ENCODE results near the gene PACSIN3. TPM values are rescaled to one million over a fixed set of nuclear protein-coding genes. Genes with fewer than 3 reads are reported as not detected.
A peak's percentile ranks its signal among the peaks of the same experiment; 100 is the strongest.

The PACSIN3 gene
- polyA plus RNA-seq, 2 of the 4 experiments (the other 2 are of a cell fraction), result 16.5 to 35.3 TPM

DNA sequence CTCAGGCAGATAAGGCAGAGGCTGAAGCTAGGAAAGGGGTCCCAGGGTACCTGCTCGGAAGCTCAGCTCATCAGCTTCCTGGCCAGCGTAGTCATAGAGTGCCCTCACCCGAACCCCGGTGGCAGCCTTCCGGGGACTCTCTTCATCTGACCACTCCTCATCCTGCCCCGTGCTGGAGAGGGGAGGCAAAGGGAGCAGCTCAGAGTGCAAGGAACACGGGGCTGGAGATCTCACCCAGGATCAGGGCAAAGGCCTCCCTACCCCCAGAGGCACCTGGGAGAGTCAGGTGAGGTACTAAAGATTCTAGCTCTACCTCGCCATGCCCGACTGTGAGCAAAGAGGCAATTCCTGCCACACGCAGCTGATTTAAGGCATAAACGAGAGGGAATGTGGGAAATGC is 7.9 kb downstream of the PACSIN3 start:
- 81% methylated on average over 11 of the region's 11 CpGs for WGBS (ENCODE audit: missing lambda C conversion rate)
- peak overlapping the region in 1 of 2 experiments; percentile 94; a peak in 2 of 6 replicates for H3K27ac ChIP-seq
- TF ChIP-seq BHLHE40 (IDR thresholded peaks at IDR 0.05; ENCODE audit: low read depth, low read length) (no peak), ESRRA (IDR thresholded peaks at IDR 0.05; ENCODE audit: borderline replicate concordance, low read length) (no peak), NR3C1 (IDR thresholded peaks at IDR 0.05) (no peak), HOXB5 (CRISPR knock-in tag; IDR thresholded peaks at IDR 0.05) (no peak), CBX8 (IDR thresholded peaks at IDR 0.05) (no peak), CTCF (IDR thresholded peaks at IDR 0.05) (no peak), GATA3 (IDR thresholded peaks at IDR 0.05; ENCODE audit: borderline replicate concordance) (no peak), ZSCAN20 (CRISPR knock-in tag; IDR thresholded peaks at IDR 0.05) (no peak), FOSB (CRISPR knock-in tag; IDR thresholded peaks at IDR 0.05) (no peak), RNF2 (IDR thresholded peaks at IDR 0.05; ENCODE audit: borderline replicate concordance, low read depth) (no peak), TP53 (CRISPR knock-in tag; IDR thresholded peaks at IDR 0.05) (no peak), KDM1A (IDR thresholded peaks at IDR 0.05; ENCODE audit: low read depth) (no peak), PBX3 (IDR thresholded peaks at IDR 0.05) (no peak), HES2 (IDR thresholded peaks at IDR 0.05) (no peak), KDM5A (IDR thresholded peaks at IDR 0.05) (no peak), MAX (IDR thresholded peaks at IDR 0.05) (no peak)
- TF ChIP-seq, protein P1, sequence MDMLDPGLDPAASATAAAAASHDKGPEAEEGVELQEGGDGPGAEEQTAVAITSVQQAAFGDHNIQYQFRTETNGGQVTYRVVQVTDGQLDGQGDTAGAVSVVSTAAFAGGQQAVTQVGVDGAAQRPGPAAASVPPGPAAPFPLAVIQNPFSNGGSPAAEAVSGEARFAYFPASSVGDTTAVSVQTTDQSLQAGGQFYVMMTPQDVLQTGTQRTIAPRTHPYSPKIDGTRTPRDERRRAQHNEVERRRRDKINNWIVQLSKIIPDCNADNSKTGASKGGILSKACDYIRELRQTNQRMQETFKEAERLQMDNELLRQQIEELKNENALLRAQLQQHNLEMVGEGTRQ (IDR thresholded peaks at IDR 0.05), result no peak
- no peak overlapping the region for H3K4me2 ChIP-seq
- no peak overlapping the region for H3K4me3 ChIP-seq
- no peak for ATAC-seq
- DNase-seq (ENCODE audit: low read depth in 1 of 2, low spot score in 1 of 2), result no peak
- ChIA-PET POLR2A (interaction anchor here (0.7 to 1.3 kb wide), 4 partner anchors 9 to 82 kb away, joined by 3 to 6 read pairs (median 4); no protein-coding TSS in a partner anchor), CTCF (interaction anchor here (0.8 to 10.8 kb wide), 29 partner anchors 10 to 267 kb away, joined by 3 to 173 read pairs (median 5); partner anchors contain the start of genes ACP2, DDB2, MADD and NR1H3)
- FAIRE-seq, result no peak
- no peaks in the 10 kb centered on the region for H3K9me3 ChIP-seq
- peaks cover 14% of the 10 kb centered on the region for H3K4me1 ChIP-seq

DNA sequence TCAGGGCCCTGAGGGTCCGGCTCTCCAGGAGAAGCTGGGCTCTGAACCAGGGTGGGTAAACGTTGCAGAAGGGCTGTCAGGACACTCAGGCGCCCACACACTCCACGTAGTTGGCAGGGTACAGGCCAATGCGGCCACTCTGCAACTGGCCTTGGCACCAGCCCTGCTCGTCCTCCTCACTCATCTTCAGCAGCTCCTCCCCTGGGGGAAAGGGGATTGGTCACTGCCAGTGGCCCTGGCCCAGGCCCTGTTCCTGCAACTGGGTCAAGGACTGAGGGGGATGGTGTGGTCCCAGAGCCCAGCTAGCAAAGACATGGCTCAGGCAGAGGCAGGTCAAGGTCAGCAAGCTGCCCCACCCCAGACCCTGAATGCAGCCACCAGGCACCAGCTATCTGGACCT is 8.4 kb downstream of the PACSIN3 start:
- H3K4me1 ChIP-seq, result peaks cover 14% of the 10 kb centered on the region
- DNase-seq (ENCODE audit: low read depth in 1 of 2, low spot score in 1 of 2) (no peak), FAIRE-seq (no peak), ATAC-seq (no peak; a peak in 1 of 6 replicates)
- CTCF ChIA-PET, result interaction anchor here (0.8 to 10.8 kb wide), 29 partner anchors 10 to 268 kb away, joined by 3 to 173 read pairs (median 5); partner anchors contain the start of genes ACP2, DDB2, NR1H3 and PACSIN3
- no peaks in the 10 kb centered on the region for H3K9me3 ChIP-seq
- TF ChIP-seq POLR2A (IDR thresholded peaks at IDR 0.05; ENCODE audit: low read length) (no peak), EHF (CRISPR knock-in tag; IDR thresholded peaks at IDR 0.05) (no peak), PHF8 (IDR thresholded peaks at IDR 0.05; ENCODE audit: borderline replicate concordance, low read depth) (no peak), RARB (CRISPR knock-in tag; IDR thresholded peaks at IDR 0.05) (no peak), RNF2 (IDR thresholded peaks at IDR 0.05; ENCODE audit: borderline replicate concordance, low read depth) (no peak), CTCF (IDR thresholded peaks at IDR 0.05) (no peak), FOXS1 (CRISPR knock-in tag; IDR thresholded peaks at IDR 0.05) (no peak), TFCP2L1 (CRISPR knock-in tag; IDR thresholded peaks at IDR 0.05) (no peak), ZSCAN20 (CRISPR knock-in tag; IDR thresholded peaks at IDR 0.05) (no peak), RAD21 (conservative IDR thresholded peaks at IDR 0.05 in 1 of 2, IDR thresholded peaks at IDR 0.05 in 1 of 2) (no peak), KDM1A (IDR thresholded peaks at IDR 0.05; ENCODE audit: low read depth) (no peak), CBX8 (IDR thresholded peaks at IDR 0.05) (no peak), HEYL (CRISPR knock-in tag; IDR thresholded peaks at IDR 0.05) (no peak), RFX5 (IDR thresholded peaks at IDR 0.05) (no peak), BCL3 (IDR thresholded peaks at IDR 0.05) (no peak), JUN (IDR thresholded peaks at IDR 0.05) (no peak)
- TF ChIP-seq, protein P1 (IDR thresholded peaks at IDR 0.05), result no peak
- peak overlapping the region; percentile 94 to 100; a peak in 5 of 6 replicates for H3K27ac ChIP-seq
- peak overlapping the region; percentile 88 for H3K4me2 ChIP-seq
- POLR2A ChIA-PET, result interaction anchor here (0.7 to 1.3 kb wide), 4 partner anchors 9 to 82 kb away, joined by 3 to 6 read pairs (median 4); no protein-coding TSS in a partner anchor
- no peak overlapping the region for H3K4me3 ChIP-seq
- 72% methylated on average over 4 of the region's 6 CpGs for WGBS (ENCODE audit: missing lambda C conversion rate)

All from A549 (cell line).